Measurements from ENCODE around the gene OLFML2A.
"Not testable (repeated sequence)": the region's sequence is repeated elsewhere in the genome, so short reads cannot be mapped to it uniquely, and the experiment has no call there.

The OLFML2A gene

DNA sequence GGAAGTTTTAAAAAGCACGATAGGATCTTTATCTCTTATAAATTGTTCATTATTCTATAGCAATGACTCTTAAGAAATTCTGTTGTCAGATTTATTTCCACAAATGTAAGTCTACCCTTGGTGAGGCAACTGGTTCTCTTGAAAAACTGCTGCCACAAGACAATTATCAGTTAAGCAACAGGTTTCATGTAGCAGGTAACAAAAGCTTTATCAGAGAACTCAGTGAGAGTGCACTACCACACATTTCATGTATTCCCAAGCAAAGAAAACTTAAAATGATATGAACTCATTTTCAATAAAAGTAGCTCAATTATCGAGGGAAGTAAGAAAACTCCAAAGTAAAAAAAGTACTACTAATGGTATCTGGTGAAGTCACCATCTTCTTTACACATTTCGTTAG lies 15.2 kb upstream of the OLFML2A start:
- DNase-seq: no peak

DNA sequence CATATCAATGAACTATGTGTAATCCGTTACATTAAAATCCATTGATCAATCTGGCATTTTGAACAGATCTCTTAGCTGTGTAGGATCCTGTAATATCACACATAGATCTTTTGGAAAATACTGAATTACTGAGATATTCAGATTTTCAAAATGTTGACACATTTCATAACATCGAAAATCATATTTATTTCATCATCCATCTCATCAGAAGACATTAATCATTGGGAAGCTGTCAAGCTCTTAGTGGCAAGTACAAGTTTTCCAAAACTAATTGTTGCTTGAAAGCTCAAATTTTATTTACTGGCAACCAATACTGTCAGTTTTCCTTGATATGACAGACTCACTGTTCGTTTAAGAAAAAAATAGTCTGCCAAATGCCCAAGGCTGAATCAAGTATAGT lies 14.3 kb upstream of the OLFML2A start:
- DNase-seq: no peak

DNA sequence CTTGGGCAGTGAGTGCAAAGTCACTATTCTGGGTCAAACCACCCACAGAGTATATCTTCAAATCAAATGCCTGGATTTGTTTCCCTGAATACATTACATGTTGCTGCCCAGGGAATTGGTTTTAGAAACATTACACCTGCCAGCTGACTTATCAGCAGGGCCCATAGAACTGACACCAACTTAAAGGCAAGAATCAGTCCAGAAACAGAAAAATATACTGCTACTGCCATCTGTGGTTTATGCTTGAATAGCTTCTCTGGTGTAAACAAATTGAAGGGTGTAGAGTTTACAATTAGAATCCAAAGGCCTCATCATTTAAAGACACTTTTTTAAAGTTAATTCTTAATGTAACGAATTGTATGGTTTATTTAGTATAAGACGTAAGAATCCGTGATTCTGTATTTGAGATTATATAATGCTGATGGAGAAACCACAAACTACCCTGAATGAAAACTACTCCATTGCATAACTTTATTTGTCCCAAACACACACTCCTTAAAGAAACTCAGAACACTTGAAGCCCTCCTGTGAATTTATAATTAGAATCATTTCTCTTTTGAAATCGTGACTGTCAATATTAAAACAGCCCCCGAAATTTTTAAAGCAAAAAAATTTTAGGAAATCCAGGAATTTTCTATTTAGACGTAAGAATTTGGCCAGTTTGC lies 12.0 kb upstream of the OLFML2A start:
- DNase-seq: no peak

DNA sequence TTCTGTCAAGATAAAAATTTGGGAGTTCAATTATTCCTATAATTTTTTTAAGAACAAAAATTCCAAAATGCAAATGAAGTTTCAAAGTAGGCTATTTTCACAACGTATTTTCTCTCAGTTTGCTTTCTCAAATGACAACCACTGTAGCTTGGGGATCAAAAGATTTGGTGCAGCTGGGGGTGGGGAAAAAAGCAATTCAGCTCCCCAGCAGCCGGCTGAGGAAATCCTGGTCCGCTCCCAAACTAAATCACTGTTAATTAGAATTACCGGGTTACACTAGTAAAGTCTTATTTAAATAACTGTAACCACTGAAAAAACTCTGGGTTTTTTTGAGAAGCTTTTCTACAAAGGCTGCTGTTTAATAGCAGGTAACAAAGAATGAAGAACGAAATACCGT lies 11.5 kb upstream of the OLFML2A start:
- no peak for DNase-seq

DNA sequence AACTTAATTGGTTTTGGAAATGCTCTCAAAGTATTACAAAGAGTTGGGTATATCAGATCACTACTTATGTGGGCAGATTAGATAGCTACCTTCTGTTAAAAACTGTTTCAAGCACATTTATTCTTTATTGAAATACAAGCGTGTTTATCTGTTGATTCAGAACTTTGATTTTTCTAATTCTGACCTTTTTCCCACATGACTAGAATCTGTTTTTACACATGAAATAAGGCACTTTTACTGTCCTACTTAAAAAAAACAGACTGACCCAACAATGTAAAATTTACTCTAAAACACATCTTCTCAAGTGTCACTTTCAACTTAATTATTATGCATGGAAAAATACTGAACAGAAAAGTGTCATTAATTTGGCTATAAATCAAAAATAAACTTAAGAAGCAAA lies 10.6 kb upstream of the OLFML2A start:
- no peak for DNase-seq

DNA sequence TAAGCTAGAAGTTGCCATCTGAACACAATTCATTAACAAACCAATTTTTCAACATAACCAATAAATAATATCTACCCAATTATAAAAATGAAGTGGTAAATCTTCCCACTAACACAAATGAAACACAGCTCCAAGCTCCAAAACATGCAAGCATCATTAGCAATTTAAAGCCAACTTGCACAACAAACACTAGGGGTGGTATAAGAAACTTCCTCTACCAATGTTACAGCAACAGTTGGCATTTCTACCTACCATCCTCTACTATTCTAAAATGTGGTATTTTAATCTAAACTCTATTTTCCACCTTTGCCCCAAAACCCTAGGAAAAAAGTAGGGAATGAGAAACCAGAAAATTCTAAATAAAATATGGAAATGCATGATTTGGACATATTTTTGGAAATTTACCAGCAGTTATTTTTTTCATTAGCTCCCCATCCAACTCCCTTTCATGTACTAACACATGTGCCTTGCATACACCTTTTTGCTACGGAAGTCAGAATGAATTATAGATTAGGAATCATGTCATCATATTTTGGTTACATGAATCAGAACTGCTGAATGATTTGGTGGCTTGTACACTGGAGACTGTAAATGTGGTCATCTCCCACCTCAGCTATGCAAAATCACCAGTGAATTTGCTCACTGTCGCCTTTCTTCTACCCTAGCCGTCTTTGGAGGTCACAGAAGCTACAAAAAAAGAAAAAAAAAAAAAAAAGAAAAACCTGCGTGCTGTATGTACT lies 9.9 kb upstream of the OLFML2A start:
- DNase-seq: no peak

DNA sequence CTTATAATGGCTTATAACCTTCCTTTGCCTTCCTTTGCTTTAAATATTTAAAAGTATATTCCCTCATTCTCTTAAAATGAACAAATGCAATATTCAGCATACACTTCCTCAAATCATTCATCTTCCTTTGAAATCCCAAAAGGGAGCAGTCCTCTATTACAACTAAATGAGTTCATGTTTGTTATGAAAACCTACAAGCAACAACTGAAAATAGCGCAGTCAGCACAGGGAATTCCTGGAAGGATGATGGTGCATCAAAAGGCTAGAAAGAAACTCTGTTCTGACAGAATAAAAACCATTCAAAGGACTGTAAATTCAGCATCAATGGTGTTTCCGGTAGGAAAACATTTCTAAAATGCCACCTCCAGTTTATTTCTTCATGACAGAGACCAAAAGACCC lies 9.1 kb upstream of the OLFML2A start:
- no peak for DNase-seq

DNA sequence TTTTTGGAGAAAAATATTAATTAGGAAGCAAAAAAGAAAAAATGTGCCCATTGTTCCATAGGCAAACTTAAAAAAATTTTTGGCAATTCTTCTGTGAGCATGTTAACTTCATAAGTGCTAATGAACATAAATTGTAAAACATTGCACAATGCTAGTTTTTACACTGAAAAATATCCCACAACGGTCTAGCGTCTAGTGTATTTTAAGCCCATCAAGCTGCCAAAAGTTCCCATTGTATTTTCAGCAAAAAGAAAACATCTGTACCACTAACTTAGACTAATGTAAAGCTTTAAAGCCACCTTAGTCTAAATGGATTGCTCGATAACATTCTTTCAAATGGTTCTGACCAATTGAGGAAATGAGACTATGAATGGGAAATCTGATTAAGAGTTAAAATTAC lies 8.6 kb upstream of the OLFML2A start:
- DNase-seq: no peak

DNA sequence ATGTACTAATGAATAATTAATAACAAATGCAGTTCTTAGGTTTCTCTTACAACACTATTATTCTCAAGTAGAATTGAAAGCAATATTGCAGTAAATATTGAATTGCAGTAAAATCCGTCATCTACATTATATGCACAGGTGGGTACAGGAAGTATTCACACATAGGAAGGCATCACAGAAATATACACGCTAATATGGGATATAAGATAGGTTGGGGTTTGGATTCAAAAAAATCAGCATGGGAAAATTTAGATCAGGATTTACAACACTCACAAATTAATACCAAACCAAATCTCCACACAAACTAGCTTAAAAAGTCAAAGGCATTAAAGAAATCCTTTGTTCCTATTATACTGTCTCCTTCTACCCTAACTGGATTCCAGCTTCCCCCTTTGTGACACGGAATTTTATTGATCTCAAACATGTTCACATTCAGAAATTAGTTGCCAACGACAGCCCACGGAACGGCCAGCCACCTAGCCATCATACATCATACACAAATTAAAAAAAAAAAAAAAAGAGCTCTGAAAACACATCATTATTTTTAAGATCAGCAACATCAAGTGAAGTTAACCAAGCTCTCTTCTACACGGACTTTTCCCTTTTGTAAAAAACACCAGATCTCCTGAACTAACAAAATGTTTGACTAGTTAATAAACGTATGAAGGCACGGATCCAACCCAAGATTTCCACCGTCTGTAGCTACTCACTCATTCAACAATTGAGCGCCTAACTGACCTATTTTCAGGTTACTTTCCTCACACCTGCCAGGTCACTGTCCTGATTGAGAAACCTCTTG lies 8.0 kb upstream of the OLFML2A start:
- no peak for DNase-seq

DNA sequence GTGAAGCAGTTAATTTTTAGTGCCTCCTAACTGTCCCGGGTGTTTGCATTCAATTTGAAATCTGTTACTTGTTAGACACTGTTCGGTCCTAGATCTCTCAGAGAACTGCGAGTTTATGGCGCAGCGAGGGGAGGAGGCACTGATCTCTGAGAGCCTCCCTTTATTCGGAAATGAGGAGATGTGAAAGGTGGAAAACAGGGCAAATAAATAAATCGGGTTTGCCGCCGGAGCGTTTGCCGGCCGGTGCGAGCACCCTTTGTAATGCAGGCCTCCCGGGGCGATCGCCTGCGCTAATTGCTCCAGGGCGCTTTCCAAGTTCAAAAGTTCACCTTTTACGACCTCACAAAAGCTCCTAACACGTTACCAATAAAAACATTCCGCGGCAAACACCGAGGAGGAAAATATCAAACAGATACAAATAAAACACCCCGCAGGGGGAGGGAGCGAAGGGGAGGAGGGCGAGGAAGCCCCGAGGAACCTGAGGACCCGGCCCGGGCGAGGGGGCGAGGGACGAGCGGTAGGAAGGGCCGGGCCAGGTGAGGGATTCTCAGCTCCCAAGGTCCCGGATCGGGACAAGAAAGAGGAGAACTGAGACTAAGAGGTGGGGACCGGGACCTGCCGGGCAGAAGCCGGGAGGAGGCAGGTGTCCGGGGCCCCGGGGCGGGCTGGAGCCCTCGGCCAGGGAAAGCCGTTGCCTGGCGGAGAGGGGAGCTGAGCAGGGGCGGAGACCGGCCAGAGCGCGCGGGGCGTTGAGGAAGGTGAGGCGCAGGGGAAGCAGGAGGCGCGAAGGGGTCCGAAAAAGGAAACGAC lies 7.2 kb upstream of the OLFML2A start:
- no peak for DNase-seq

DNA sequence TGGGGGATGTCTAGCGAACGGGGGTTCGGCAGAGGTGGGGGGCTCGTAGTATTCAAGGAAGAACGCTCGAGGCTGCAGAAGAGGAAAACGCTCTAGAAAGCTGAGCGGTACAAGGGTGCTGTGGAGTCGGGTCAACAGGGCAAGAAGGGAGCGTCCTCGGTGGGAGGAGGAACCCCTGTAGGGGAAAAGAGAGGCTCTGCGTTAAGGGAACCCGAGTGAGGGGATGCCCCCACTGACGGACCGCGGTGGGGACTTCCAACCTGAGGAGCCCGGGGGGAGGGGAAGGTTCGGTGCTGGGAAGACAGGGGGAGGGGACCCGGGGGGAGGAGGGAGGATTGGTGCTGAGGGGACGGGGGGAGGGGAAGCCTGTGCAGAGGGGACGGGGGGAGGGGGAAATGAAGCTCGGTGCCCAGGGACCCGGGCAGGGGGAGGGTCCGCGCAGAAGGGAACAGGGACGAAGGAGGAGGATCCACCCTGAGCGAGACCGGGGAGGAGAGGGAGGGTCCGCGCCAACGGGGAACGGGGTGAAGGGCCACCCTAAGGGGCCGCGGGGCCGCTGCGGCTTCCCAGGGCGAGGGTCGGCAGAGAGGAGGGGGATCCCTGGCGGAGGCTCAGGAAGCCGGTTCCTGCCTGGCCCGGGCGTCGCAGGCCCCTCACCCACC lies 6.4 kb upstream of the OLFML2A start:
- peak; percentile 24 for DNase-seq

DNA sequence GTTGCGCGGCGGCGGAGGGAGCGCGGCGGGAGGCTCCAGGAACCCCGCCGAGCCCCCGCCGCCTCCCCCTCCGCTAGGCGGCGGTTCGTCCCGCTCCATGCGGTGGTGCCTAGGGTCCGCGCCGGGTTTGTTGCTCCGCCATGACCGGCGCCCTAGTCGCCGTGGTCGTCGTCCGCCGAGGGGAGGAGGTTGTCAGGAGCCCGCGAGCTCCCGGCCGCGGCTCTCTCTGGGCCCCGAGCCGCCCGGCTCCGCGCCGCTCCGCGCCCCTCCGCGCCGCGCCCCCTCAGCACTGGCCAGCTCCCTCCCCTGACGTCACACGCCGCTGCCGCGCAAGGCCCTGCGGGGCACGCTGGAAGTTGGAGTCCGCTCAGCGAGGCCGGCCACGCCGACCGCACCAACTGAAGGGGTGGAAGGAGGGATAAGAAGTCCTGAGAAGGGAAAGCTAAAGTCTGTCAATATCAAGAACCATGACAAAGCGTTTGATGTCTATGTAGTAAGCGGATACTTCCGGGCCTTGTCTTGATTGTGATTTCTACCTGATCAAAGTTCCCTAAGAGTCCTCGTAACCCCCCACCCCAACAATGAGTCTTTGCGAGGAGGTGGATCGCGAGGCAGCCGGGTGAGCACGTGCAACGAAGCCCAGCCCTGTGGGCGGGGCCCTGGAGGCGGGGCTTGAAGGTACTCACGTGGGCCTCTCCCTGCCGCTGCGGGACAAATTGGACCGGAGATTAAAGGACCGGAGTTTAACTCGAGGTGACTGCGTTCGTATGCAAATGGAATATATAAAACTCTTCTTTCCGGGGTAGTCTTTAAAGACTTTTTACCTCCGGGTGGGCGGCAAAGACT lies 5.7 kb upstream of the OLFML2A start, which contains the start of gene NR6A1:
Gene NR6A1 (minus strand): TSS at position 291 of the 846 bp plus-strand sequence.
- DNase-seq: peak; percentile 85

DNA sequence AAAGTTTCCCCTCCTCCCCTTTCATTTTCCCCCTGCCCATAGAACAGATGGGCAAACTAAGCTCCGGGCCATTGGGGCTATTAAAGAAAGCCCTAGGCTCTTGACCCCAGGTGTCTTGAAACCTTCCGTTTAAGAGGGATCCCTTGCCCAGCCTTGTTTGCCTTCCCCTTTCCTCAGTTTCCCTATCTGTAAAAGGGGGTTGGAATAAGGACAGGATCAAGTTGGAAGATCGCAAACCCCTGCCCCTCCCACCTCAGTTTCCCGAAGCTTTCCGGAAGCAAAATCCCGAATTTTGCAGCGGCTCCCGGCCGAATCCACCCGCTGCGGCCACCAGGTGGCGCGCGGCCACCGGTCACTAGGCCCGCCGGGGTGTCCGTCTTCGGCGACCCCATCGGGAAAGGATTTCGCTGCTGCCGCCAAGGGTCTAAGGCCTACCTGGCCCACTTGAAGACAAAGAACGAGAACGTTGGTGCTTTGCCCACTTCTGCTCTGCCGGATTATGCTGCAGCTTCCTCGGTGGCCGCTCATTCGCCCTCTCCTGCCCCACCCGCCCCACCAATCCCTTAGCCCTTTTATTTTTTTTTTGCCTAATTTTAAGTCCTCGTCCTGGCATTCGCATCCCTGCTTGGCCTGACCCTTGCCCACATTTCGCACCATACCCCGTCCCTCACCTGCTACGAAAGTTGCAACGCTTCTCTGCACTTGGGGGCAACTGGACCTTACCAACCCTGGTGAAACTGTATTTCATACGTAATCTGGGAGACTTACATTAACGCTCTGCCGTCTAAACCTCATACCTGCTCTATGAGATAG lies 4.9 kb upstream of the OLFML2A start:
- no peak for DNase-seq

DNA sequence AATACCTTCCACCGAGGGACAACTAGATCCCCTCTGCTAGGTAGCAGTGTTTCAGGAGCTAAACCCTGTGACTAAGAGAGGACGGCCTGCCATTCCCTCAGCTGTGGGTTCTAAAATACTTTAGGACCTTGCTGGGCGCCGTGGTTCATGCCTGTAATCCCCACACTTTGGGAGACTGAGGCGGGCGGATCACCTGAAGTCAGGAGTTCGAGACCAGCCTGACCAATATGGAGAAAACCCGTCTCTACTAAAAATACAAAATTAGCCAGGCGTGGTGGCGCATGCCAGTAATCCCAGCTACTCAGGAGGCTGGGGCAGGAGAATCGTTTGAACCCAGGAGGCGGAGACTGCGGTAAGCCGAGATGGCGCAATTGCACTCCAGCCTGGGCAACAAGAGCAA lies 4.1 kb upstream of the OLFML2A start:
- DNase-seq: not testable (repeated sequence)

DNA sequence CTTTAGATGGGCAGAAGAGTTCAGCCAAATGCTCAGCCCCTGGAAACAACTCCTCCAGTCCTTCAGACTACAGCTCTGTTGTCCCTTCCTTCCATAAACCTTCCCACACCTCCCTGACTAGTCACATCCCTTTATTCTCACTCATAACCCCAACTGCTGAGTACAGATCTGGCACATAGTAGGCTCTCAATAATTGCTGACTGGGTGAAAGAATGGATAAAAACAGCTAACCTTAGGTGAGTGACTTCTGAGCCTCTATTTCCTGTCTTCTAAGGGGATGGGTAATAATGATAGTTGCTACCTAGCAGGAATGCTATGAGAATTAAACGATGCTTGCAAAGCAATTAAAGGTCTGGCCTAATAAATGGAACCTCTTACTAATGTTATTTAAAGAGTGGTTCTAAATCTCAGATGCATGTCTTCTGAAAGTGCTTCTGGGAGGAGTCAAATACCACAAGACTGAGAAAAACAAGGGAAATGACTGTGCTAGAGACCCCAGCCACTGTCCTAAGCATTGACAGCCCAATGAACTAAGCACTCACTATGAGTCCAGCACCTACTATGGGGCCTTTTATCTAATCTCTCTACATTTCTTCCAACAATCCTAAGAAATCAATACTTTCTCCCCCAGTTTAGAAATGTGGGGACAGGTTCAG lies 3.3 kb upstream of the OLFML2A start:
- DNase-seq: no peak

DNA sequence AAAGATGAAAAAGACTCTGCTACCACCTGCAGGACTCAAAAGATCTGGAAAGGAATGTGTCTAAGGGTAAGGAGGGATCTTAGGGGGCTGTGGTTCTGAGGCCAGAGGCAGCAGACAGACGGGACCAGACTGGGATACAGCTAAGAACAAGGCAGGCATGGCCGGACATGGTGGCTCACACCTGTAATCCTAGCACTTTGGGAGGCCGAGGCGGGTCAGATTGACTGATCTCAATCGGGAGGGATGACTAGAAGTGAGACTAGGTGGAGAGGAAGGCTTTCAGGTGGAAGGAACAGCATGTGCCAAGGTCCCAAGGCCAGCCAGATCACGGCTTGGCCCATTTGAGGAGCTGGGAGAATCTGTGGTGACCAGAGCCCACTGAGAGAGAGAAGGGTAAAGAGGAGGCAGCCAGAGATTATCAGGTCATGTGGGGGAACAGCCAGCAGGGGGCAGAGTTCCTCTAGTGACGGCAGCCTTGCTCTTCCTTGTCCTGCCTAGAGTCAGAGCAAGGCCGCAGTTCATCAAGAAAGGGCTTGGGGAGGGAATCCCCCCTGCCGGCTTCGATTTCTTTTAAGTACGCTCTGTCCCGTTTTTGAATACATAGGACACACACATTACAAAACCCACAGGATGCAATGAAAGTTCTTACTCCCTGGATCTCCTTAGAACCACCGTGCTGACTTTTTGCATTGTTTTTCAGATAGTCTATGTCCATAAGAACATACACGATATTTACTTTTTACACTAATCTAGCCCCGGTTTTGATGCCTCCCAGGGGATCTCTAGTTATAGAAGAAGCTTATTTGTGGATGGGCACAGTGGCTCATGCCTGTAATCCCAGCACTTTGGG lies 2.6 kb upstream of the OLFML2A start:
- DNase-seq: peak; percentile 29

DNA sequence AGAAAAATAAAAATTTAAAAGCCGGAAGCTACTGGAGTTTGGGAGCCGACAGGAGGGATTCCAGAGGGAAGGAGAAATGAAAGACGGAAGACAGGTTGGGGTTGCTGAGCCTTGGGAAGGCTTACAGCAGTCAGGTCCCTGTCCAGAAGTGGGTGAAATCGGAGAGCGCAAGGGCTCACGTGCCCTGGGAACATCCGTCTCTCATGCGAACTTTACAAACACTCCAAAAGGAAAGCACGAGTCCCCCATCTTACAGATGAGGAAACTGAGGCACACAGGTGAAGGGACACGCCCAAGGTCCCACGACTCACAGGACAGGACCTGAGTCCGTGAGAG lies 347 bp upstream of the OLFML2A start:
- DNase-seq: no peak

DNA sequence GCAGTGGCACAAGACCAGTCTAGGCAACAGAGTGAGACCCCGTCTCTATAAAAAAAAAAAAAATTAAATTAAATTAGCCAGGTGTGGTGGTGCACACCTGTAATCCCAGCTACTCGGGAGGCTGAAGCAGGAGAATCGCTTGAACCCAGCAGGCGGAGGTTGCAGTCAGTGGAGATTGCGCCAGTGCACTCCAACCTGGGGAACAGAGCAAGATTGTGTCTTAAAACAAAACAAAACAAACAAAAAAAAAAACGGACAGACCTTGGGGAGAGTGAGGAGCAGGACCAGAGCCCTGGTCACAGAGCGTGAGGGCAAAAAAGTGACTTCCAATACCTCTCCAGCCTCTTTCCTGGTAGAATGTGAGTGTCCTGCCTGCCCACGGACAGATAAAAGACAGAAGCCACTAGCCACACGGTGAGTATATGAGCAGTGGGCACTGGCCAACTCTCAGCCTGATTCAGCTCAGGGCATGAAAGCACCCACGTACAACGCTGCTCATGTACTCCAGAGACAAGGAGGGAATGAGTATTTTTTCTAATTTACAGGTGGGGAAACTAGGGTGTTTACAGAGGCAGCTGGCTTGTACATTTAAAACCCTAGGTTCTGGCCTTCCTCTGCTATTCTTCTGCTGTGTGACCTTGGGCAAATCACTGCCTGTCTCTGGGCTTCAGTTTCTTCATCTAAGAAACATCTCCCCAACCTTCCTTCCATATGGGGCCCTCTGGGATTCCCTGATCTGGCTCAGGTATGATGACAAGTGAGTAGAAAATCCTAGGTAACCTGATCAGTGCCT lies 1.8 kb downstream of the OLFML2A start:
- no peak for DNase-seq
